GM19043 (cell line): ENCODE data around the gene PNPLA7.
"Not testable (repeated sequence)": the region's sequence is repeated elsewhere in the genome, so short reads cannot be mapped to it uniquely, and the experiment has no call there.

Experiments used
- ATAC-seq: cut with Tn5 transposase; IDR thresholded peaks from one replicate; pipeline ENCODE4 v1.9.1; 2021; ENCODE audit warnings: low read depth; ENCODE audit not compliant: unreplicated experiment

Gene PNPLA7

DNA sequence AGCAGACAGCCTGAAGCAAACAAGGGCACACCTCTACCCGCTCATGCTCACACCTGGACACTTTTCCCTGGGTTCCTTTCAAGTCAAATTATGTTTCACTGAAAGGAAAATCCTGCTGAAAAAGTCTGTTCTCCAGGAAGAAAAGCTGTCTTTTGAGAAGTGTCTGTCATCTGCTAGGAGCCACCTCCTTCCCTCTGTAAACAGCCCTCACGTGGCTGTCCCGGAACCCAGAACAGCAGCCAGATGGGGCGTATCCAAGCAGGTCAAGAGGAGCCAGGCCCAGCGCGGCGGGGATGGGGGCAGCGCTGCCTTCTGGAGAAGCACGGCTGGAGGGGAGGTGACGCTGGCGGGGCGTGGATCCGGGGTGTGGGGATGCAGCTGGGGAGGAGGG is at the start of gene PNPLA7:
Gene PNPLA7, minus strand, starts transcription at position 172 of the 391 bp plus-strand sequence. CDS start 205 bp downstream, outside the sequence.
- ATAC-seq, result no peak

DNA sequence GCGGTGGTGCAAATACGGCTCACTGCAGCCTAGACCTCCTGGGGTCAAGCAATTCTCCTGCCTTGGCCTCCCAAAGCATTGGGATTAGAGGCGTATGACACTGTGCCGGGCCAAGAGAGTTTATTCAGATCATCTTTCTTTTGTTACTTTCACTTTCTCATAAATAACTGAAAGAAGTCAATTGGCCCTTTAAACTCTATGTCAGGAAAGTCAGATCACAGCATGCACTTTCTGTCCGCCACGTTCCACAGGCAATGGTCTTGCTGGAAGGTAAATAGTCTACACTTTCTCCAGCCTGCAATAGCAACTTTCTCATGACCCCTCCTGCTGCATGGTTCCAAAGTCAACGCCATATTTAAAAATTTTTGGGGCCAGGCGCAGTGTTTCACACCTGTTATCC is 48.7 kb upstream of the PNPLA7 start:
- ATAC-seq, result no peak

- not testable (repeated sequence) for ATAC-seq
These were observed 46.4 kb upstream of the PNPLA7 start for GRCh38 chr9:137596577-137596976.

- no peak for ATAC-seq
These were observed 43.0 kb upstream of the PNPLA7 start for GRCh38 chr9:137593176-137593575.

DNA sequence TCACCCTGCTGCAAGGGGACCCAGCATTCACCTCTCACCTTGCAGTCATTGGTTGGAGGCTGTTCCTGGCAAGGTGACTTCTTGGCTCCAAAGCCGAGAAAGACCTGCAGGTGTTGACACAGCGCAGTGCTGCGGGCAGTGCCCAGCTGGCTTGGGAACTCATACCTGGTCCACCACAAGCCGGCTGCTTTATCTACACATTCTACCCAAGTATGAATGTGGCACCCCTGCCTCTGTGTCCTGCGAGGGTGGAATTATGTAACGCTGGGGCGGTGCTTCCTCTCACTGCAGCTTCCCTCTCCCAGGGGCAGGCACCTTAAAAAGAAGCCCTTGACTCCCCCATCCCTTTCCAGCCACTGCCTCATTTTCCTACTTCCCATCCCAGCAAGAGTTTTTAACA is 42.6 kb upstream of the PNPLA7 start:
- no peak for ATAC-seq

DNA sequence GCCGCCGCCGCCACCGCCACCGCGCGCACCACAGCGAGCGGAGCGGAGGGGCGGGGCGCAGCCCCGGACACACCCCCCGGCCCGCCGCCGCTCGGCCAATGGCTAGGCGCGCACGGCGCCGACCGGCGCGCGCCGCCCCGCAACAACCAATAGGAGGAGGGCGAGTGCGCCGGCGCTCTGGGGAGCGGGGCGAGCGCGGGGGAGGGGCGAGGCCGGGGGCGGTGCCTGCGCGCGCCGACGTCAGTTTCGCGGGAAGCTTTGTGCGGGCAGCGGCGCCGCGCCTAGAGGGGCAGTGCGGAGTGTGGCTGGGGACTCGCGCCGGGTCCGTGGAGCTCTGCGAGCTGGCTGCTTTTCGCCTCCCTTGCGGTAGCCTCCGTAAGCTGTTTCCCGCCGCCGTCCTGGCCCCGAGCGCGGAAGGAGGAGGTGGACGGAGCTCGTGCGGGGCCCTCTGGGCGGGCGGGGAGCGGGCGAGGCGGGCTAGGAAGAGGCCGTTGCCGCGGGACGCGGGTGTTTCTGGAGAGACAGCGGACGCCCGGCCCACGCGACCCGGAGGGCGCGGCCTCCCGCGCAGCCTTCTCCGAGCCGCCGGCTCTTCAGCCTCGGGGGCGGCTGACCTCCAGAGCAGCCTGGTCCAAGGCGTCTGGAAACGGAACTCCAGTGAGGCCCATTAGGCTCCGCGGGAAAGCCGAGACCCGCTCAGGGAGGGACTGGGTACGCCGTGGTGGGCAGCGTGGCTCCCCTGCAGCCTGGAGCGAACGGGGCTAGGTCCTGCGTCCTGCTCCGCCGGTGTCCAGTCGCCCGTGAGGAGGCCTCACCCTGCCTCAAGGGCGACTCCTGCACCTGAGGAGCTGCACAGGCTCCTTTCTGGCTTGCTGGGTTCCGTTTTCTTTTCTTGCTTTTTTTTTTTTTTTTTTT is 40.5 kb upstream of the PNPLA7 start, which contains the start of gene ZMYND19:
Gene ZMYND19, minus strand, starts transcription at position 44 of the 915 bp plus-strand sequence. CDS start 249 bp downstream, outside the sequence.
- ATAC-seq, result peak; percentile 83

GRCh38 chr9:137590123-137590468 is 39.9 kb upstream of the PNPLA7 start:
- ATAC-seq, result peak; percentile 22

DNA sequence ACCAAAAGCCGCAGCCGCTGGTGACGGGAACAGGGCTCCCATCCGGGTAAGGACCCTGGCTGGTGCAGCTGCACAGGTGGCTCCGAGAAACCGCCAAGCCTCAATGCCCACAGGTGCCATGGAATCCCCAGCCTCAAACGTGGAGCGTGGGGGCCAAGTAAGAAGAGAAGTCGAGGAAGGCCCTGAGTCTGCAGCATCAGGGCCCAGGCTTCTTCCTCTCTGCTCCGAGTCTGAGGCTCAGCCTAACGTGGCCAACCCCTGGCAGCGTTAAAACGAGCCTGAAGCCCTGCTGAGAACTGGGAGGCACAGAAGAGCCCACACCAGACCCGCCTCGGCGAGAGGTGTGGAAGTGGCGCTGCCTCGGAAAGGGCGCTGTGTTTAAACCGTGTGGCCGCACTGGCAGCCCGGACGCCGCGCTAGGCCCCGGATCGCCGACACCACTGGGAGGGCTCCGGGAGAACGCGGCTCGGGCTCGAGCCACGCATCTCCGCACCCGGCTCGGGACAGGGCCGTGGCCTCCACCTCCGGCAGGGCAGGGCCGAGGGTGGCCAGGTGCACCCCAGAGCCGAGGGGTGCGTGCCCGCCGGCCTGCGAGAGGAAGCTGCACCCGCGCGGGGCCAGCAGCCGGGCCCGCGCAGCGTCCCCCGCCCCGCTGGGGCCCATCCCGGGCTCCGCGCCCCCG is 39.4 kb upstream of the PNPLA7 start:
- no peak for ATAC-seq

DNA sequence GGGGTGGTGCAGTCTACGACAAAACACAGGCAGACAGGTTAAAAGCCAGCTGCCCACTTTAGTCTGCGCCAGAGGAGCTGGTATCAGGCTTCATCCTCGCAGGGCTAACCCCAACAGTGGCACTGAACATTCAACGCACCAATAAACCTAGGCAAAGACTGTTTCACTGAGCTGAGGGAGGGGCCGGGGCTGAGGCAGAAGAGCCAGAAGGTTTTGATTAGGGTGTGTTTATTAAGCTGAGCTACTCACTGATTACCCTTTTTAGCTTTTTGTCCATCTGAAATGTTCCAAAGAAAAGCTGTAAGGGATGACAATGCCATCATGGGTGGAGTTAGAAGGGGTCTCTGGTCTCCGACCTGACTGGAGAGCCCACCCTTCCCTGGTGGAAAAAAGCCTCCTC is 38.7 kb upstream of the PNPLA7 start:
- ATAC-seq, result no peak

- no peak for ATAC-seq
These were observed 38.1 kb upstream of the PNPLA7 start for GRCh38 chr9:137588311-137588710.

GRCh38 chr9:137586854-137587253 is 36.7 kb upstream of the PNPLA7 start:
- ATAC-seq, result no peak

DNA sequence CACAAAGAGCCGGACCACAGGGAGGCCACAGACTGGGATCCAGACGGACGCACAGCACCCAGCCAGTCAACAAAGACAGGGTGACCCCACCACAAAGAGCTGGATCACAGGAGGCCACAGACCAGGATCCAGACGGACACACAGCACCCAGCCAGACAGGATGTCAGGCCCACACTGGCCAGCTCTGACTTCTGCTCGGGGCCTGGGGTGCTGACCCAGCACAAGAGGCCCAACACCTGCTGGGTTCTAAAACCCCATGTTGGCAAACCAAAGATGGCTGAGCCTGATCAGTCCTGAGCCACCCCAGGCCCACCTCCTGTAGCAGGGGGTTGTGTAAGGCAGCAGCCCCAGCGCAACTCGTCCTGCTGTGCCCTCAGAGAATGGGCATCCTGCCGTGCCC is 33.8 kb upstream of the PNPLA7 start:
- no peak for ATAC-seq

DNA sequence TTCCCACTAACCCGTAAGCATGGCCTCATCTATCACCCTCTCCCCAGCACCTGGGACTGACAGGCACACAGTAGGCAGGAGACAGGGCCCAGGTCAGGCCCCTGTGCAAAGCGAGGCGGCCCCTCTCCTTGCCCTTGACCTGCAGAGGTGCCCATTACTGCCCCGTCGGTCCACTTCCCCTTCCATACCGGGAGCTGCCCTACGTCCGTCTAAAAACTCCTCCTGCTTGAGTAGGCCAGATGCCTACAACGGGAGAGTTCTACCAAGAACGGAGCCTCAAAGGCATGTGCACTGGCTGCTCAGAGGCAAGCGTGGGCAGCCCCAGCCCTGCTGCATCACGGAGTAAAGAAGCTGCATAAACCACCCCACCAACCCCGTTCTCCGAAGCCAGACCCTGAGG is 33.1 kb upstream of the PNPLA7 start:
- no peak for ATAC-seq

DNA sequence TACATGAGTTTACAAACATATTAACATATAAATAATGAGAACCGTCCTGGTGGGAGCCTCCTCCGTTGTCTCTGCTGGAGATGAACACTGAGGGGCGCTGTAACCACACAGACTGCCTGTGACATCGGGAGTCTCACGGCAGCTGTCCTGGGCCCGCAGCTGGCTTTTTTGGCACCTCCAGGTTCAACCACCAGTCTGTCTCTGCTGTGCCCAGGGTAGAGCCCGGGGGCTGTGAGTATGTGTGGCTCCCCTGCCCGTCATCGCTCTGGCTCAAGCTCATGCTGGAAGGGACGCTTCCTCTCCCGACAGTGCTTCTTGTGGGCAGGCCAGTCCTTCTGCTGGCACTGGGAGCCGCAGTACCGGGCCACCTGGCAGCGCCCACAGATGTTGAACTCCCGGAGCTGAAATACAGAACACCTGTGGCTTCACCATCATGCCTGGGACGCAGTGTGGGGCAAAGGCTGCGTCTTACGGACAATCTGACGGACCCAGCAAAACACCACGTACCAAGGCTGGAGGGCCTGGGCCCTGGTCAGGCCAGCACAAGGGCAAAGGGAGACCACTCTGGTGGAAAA is 32.2 kb upstream of the PNPLA7 start:
- ATAC-seq, result no peak

GRCh38 chr9:137581361-137582285 is 31.4 kb upstream of the PNPLA7 start:
- ATAC-seq, result no peak

GRCh38 chr9:137580954-137581322 is 30.7 kb upstream of the PNPLA7 start:
- ATAC-seq, result no peak

- no peak for ATAC-seq
These were observed 30.2 kb upstream of the PNPLA7 start for GRCh38 chr9:137580209-137580953.

GRCh38 chr9:137579259-137579604 is 29.0 kb upstream of the PNPLA7 start:
- no peak for ATAC-seq

GRCh38 chr9:137578518-137579258 is 28.5 kb upstream of the PNPLA7 start, which contains the start of gene DPH7:
TSS of gene DPH7 (minus strand) at chr9:137578925. CDS start at chr9:137578777, 148 bp downstream.
- peak; percentile 89 for ATAC-seq
